ENCODE data around the gene ASIC2. TPM values are rescaled to one million over a fixed set of nuclear protein-coding genes. Genes with fewer than 3 reads are reported as not detected.

ASIC2 gene
- total RNA-seq (under 1 TPM in 2 of 4 donors, not detected in 2; under 0.01 to 0.16 TPM), polyA plus RNA-seq (under 1 TPM in 2 of 3 donors, not detected in 1; 0.22 to 0.60 TPM)

GRCh38 chr17:33292981-33293867 lies at the start of gene ASIC2:
TSS of gene ASIC2 (minus strand) at chr17:33293295.
- no peak for TF ChIP-seq EP300 (IDR thresholded peaks at IDR 0.05)
- no peak for TF ChIP-seq CTCF (IDR thresholded peaks at IDR 0.05)
- TF ChIP-seq POLR2AphosphoS5 (IDR thresholded peaks at IDR 0.05): no peak
- no peak for TF ChIP-seq POLR2A (IDR thresholded peaks at IDR 0.05)
- 5 to 10% methylated on average over 68 of the region's 68 CpGs for WGBS, 2 donors
- Histone ChIP-seq H3K36me3 (no peaks in the 10 kb centered on the region), H3K9me3 (no peaks in the 10 kb centered on the region), H3K27ac (no peak within 1 kb of the TSS), H3K4me3 (peak within 1 kb of the TSS in 3 of 4 donors; percentile 28 to 38 (median 38)), H3K4me1 (peaks cover 0 to 23% (median 21%) of the 10 kb centered on the region in 4 donors), H3K27me3 (peaks cover 23 to 74% (median 35%) of the 10 kb centered on the region in 3 donors)
- DNase-seq: no peak
- intact Hi-C loops (cut with DNase I): no loop called here

- Histone ChIP-seq H3K4me1 (no peaks in the 10 kb centered on the region), H3K27me3 (no peaks in the 10 kb centered on the region), H3K9me3 (no peaks in the 10 kb centered on the region), H3K36me3 (no peaks in the 10 kb centered on the region), H3K27ac (no peak overlapping the region), H3K4me3 (no peak overlapping the region)
- 20 to 30% methylated on average over 3 of the region's 3 CpGs for WGBS, 2 donors
- no peak for TF ChIP-seq CTCF (IDR thresholded peaks at IDR 0.05)
- no peak for TF ChIP-seq POLR2AphosphoS5 (IDR thresholded peaks at IDR 0.05)
- TF ChIP-seq POLR2A (IDR thresholded peaks at IDR 0.05): no peak
- no peak for TF ChIP-seq EP300 (IDR thresholded peaks at IDR 0.05)
- intact Hi-C loops (cut with DNase I): no loop called here
- DNase-seq: no peak
Observed at GRCh38 chr17:33342025-33342424, 48.9 kb upstream of the ASIC2 start.

- Histone ChIP-seq H3K36me3 (no peaks in the 10 kb centered on the region), H3K9me3 (no peaks in the 10 kb centered on the region), H3K27ac (no peak overlapping the region), H3K4me1 (no peaks in the 10 kb centered on the region), H3K4me3 (no peak overlapping the region), H3K27me3 (no peaks in the 10 kb centered on the region)
- intact Hi-C loops (cut with DNase I): no loop called here
- TF ChIP-seq EP300 (IDR thresholded peaks at IDR 0.05) (no peak), POLR2A (IDR thresholded peaks at IDR 0.05) (no peak), POLR2AphosphoS5 (IDR thresholded peaks at IDR 0.05) (no peak), CTCF (IDR thresholded peaks at IDR 0.05) (no peak)
- WGBS, 2 donors: 68 to 70% methylated on average over 4 of the region's 4 CpGs
- no peak for DNase-seq
Observed at GRCh38 chr17:33338242-33338641, 45.1 kb upstream of the ASIC2 start.

- Histone ChIP-seq H3K4me3 (no peak overlapping the region), H3K9me3 (no peaks in the 10 kb centered on the region), H3K27ac (no peak overlapping the region), H3K36me3 (no peaks in the 10 kb centered on the region), H3K4me1 (no peaks in the 10 kb centered on the region), H3K27me3 (no peaks in the 10 kb centered on the region)
- intact Hi-C loops (cut with DNase I): no loop called here
- TF ChIP-seq CTCF (IDR thresholded peaks at IDR 0.05) (no peak), POLR2AphosphoS5 (IDR thresholded peaks at IDR 0.05) (no peak), EP300 (IDR thresholded peaks at IDR 0.05) (no peak), POLR2A (IDR thresholded peaks at IDR 0.05) (no peak)
- 54 to 58% methylated on average over 5 of the region's 5 CpGs for WGBS, 2 donors
- no peak for DNase-seq
Observed at GRCh38 chr17:33335491-33336173, 42.5 kb upstream of the ASIC2 start.

Measured in sigmoid colon (tissue), 7 donors.